Tibial artery (tissue), 4 donors: ENCODE measurements around the gene ASGR1.
"Not testable (repeated sequence)": the region's sequence is repeated elsewhere in the genome, so short reads cannot be mapped to it uniquely, and the experiment has no call there.

Experiments
- DNase-seq, 2 donors: peaks; one replicate each; pipeline ENCODE4 v3.0.0-alpha.2; 2019
- H3K27ac ChIP-seq, 2 donors: fragments of 200-600 bp; sonication (generic) in 1 of 2; 1 replicate in 1 of 2; 2 replicates in 1 of 2; pipeline ENCODE4 v1.5.1; 2018 to 2019; ENCODE audit warnings: mild to moderate bottlenecking in 1 of 2
- H3K27me3 ChIP-seq, 2 donors: fragments of 200-600 bp; sonication (generic) in 1 of 2; one replicate each; pipeline versions ENCODE4 v1.5.1 to v1.6.0; 2016 to 2019
- H3K36me3 ChIP-seq, 3 donors: fragments of 200-600 bp; sonication (generic) in 2 of 3; one replicate each; pipeline ENCODE4 v1.5.1; 2016 to 2019; ENCODE audit warnings: mild to moderate bottlenecking in 2 of 3
- H3K4me1 ChIP-seq, 4 donors: fragments of 200-600 bp; sonication (generic) in 2 of 4; 1 replicate in 3 of 4; 2 replicates in 1 of 4; pipeline ENCODE4 v1.5.1; 2016 to 2019
- H3K4me3 ChIP-seq, 2 donors: fragments of 200-600 bp; sonication (generic) in 1 of 2; 1 replicate in 1 of 2; 2 replicates in 1 of 2; pipeline ENCODE4 v1.5.1; 2018 to 2019; ENCODE audit warnings: mild to moderate bottlenecking in 2 of 2
- H3K9me3 ChIP-seq, 3 donors: fragments of 200-600 bp; sonication (generic) in 1 of 3; one replicate each; pipeline ENCODE4 v1.5.1; 2016 to 2019
- CTCF ChIP-seq, 2 experiments: fragments of 200-600 bp in 1 of 2; fragments of 450-650 bp in 1 of 2; IDR thresholded peaks; one replicate each; pipeline ENCODE4 v1.5.1; 2017 to 2019; ENCODE audit warnings: antibody characterized with exemption in 2 of 2, mild to moderate bottlenecking in 1 of 2, moderate library complexity in 1 of 2
- intact Hi-C: fragments of 100-400 bp; cut with DNase I; formaldehyde crosslinking; loops from one replicate; pipeline ENCODE4 v1.15.0; 2023; ENCODE audit warnings: low total_unique reads

ASGR1 gene

GRCh38 chr17:7183433-7184090 lies 4.4 kb upstream of the ASGR1 start:
- Histone ChIP-seq H3K27ac (no peak overlapping the region), H3K36me3 (no peaks in the 10 kb centered on the region), H3K4me3 (no peak overlapping the region), H3K4me1 (no peaks in the 10 kb centered on the region), H3K27me3 (peaks cover 0 to 10% of the 10 kb centered on the region in 2 donors), H3K9me3 (no peaks in the 10 kb centered on the region)
- intact Hi-C loops: no loop called here
- no peak for TF ChIP-seq CTCF (IDR thresholded peaks at IDR 0.05)
- DNase-seq: no peak

- intact Hi-C loops, DNase-seq, H3K27ac ChIP-seq, H3K4me3 ChIP-seq, H3K9me3 ChIP-seq, H3K36me3 ChIP-seq: not testable (repeated sequence)
- H3K4me1 ChIP-seq: peaks cover 0 to 11% (median 9%) of the 10 kb centered on the region in 4 donors
- peaks cover 0 to 23% of the 10 kb centered on the region in 2 donors for H3K27me3 ChIP-seq
Observed at GRCh38 chr17:7182101-7182500, 2.9 kb upstream of the ASGR1 start.

GRCh38 chr17:7178973-7179316 lies 225 bp downstream of the ASGR1 start:
- no peak for TF ChIP-seq CTCF (IDR thresholded peaks at IDR 0.05)
- Histone ChIP-seq H3K4me1 (peaks cover 0 to 15% (median 12%) of the 10 kb centered on the region in 4 donors), H3K9me3 (no peaks in the 10 kb centered on the region), H3K4me3 (no peak overlapping the region), H3K27ac (no peak overlapping the region), H3K27me3 (peaks cover 0 to 55% of the 10 kb centered on the region in 2 donors), H3K36me3 (no peaks in the 10 kb centered on the region)
- DNase-seq: no peak
- intact Hi-C loops: no loop called here

GRCh38 chr17:7177954-7178477 lies 1.2 kb downstream of the ASGR1 start:
- intact Hi-C loops: no loop called here
- no peak for TF ChIP-seq CTCF (IDR thresholded peaks at IDR 0.05)
- no peaks in the 10 kb centered on the region for H3K9me3 ChIP-seq
- H3K4me1 ChIP-seq: peaks cover 0 to 15% (median 12%) of the 10 kb centered on the region in 4 donors
- no peak for DNase-seq
- peak overlapping the region in 1 of 2 donors; percentile 15 for H3K4me3 ChIP-seq
- peaks cover 0 to 64% of the 10 kb centered on the region in 2 donors for H3K27me3 ChIP-seq
- H3K36me3 ChIP-seq: no peaks in the 10 kb centered on the region
- no peak overlapping the region for H3K27ac ChIP-seq

GRCh38 chr17:7177191-7177953 lies 1.8 kb downstream of the ASGR1 start:
- peak; percentile 45 to 74 for DNase-seq
- Histone ChIP-seq H3K27ac (no peak overlapping the region), H3K9me3 (no peaks in the 10 kb centered on the region), H3K36me3 (no peaks in the 10 kb centered on the region), H3K27me3 (peaks cover 0 to 64% of the 10 kb centered on the region in 2 donors), H3K4me3 (peak overlapping the region in 1 of 2 donors; percentile 15), H3K4me1 (peaks cover 0 to 15% (median 12%) of the 10 kb centered on the region in 4 donors)
- peak; percentile 56 to 86 for TF ChIP-seq CTCF (IDR thresholded peaks at IDR 0.05)
- intact Hi-C loops: no loop called here

GRCh38 chr17:7176841-7177190 lies 2.4 kb downstream of the ASGR1 start:
- peaks cover 0 to 15% (median 12%) of the 10 kb centered on the region in 4 donors for H3K4me1 ChIP-seq
- H3K9me3 ChIP-seq: no peaks in the 10 kb centered on the region
- intact Hi-C loops: no loop called here
- no peak for TF ChIP-seq CTCF (IDR thresholded peaks at IDR 0.05)
- no peak for DNase-seq
- peaks cover 0 to 64% of the 10 kb centered on the region in 2 donors for H3K27me3 ChIP-seq
- H3K27ac ChIP-seq: no peak overlapping the region
- no peak overlapping the region for H3K4me3 ChIP-seq
- H3K36me3 ChIP-seq: no peaks in the 10 kb centered on the region
